Kidney (tissue), 14 donors: ENCODE measurements around the gene DNM3. TPM values are rescaled to one million over a fixed set of nuclear protein-coding genes. Genes with fewer than 3 reads are reported as not detected.
A peak's percentile ranks its signal among the peaks of the same experiment; 100 is the strongest.

ENCODE experiments used
- DNase-seq, 5 donors: peaks; one replicate each; pipeline ENCODE4 v3.0.0-alpha.2; 2013 to 2020
- FAIRE-seq: peaks from 2 replicates; lab custom pipeline; 2012; peaks lifted over from hg19 to GRCh38; lab: Jason Lieb, UNC
- H3K27ac ChIP-seq, 2 donors: one replicate each; pipeline ENCODE4 v1.7.0; 2013; ENCODE audit warnings: low read depth in 2 of 2, low read length in 2 of 2, inconsistent platforms in 1 of 2
- H3K27me3 ChIP-seq: one replicate; pipeline ENCODE4 v1.7.1; 2013; ENCODE audit warnings: low read length, inconsistent platforms; ENCODE audit not compliant: control insufficient read depth, insufficient read depth
- H3K36me3 ChIP-seq, 3 donors: one replicate each; pipeline versions ENCODE4 v1.7.0 to v1.7.1; 2013; ENCODE audit warnings: low read length in 3 of 3, control low read depth in 1 of 3, inconsistent platforms in 1 of 3; ENCODE audit not compliant: insufficient read depth in 3 of 3, control insufficient read depth in 2 of 3
- H3K4me1 ChIP-seq, 3 donors: one replicate each; pipeline versions ENCODE4 v1.7.0 to v1.7.1; 2013; ENCODE audit warnings: low read length in 3 of 3, inconsistent platforms in 1 of 3, low read depth in 1 of 3; ENCODE audit not compliant: control insufficient read depth in 2 of 3, insufficient read depth in 2 of 3
- H3K4me3 ChIP-seq, 3 donors: one replicate each; pipeline versions ENCODE4 v1.7.0 to v1.8.1; 2013; ENCODE audit warnings: low read length in 3 of 3, control low read depth in 1 of 3, inconsistent platforms in 1 of 3
- H3K9ac ChIP-seq, 3 donors: one replicate each; pipeline versions ENCODE4 v1.7.0 to v1.7.1; 2013; ENCODE audit warnings: low read length in 3 of 3, control low read depth in 1 of 3, inconsistent platforms in 1 of 3
- H3K9me3 ChIP-seq, 3 donors: one replicate each; pipeline versions ENCODE4 v1.7.0 to v1.7.1; 2013; ENCODE audit warnings: low read length in 3 of 3, control low read depth in 1 of 3, inconsistent platforms in 1 of 3; ENCODE audit not compliant: control insufficient read depth in 2 of 3, insufficient read depth in 1 of 3
- CTCF ChIP-seq: IDR thresholded peaks from 3 replicates; pipeline ENCODE4 v1.5.1; 2012; ENCODE audit warnings: mild to moderate bottlenecking, moderate library complexity, borderline replicate concordance; ENCODE audit not compliant: insufficient read depth; ENCODE audit errors: extremely low read depth
- intact Hi-C: fragments of 100-400 bp; cut with DNase I; formaldehyde crosslinking; loops from one replicate; pipeline ENCODE4 v1.11.1; 2022
- microRNA-seq: library from miRNA; unstranded; fragments of <30 nt; microRNA quantifications from one replicate; pipeline ENCODE4 v1.2.0, GENCODE V29; 2020
- polyA plus RNA-seq: library from polyadenylated mRNA; stranded (reverse); fragments of 350-450 nt; fragmentation: Illumina TruSeq; extraction: RNeasy Lipid Tissue Mini Kit (QIAGEN cat#74804); gene quantifications from one replicate; pipeline ENCODE4 v1.2.3, GENCODE V29; 2014; ENCODE audit warnings: low read depth, low replicate concordance; ENCODE audit not compliant: insufficient read depth
- total RNA-seq: library from RNA; stranded (reverse); fragmentation: NEBNext Ultra II Directional; extraction: Animal tissue kit (Norgen Biotek cat#: 25700); gene quantifications from one replicate; pipeline ENCODE4 v1.2.1, GENCODE V29; 2021
- donor health status: control.
- donor health status: control.
- donor health status: control.
- donor health status: control.
- donor health status: control.
- donor health status: DM: yes; HTN: yes; CAD: no.
- donor health status: Normal renal cell carcinoma (clear cell type).

The DNM3 gene
- total and polyA plus RNA-seq, 2 donors from 2014 or later: 5.9 to 19.1 TPM

DNA sequence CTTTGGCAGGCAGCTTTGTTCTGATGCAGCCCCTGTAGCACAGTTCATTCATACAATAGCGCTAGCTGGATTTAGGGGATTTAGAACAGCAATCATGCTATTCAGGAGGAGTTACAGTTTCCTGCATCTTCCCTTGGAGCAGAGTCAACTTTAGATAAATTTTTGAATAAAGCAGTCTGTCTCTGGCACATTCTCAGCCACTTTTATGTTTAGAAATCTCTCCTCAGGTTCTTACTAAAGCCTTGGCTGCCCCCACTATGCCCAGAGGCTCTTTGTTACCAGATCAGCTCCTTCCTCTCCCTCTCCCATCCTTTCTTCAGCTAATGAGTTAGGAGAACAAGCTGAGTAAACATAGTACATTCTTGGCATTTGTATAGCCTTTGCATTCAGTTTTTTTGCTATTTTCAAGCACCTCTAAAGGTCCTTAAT, 619.6 kb downstream of the DNM3 start:
- intact Hi-C loops: no loop called here
- FAIRE-seq (no peak), DNase-seq (peak in 1 of 5 donors; percentile 18)
- H3K36me3 ChIP-seq: no peaks in the 10 kb centered on the region
- no peak overlapping the region for H3K9ac ChIP-seq
- H3K27me3 ChIP-seq: no peaks in the 10 kb centered on the region
- no peaks in the 10 kb centered on the region for H3K9me3 ChIP-seq
- no peak overlapping the region for H3K27ac ChIP-seq
- no peaks in the 10 kb centered on the region for H3K4me1 ChIP-seq
- no peak overlapping the region for H3K4me3 ChIP-seq
- no peak for TF ChIP-seq CTCF

Small RNA genes within 50 kb of the gene (microRNA-seq; reads per million reads assigned to microRNA genes)
- gene MIR199A2: 14.2 reads per million, percentile 26 among the genes with 10 or more reads in this experiment
- gene MIR3120: not detected

Other genes starting within 250 kb of the DNM3 start
- 0.54 TPM for gene MYOCOS, start 219.3 kb upstream of the DNM3 start, total RNA-seq
- 0.54 TPM for gene MYOCOS, start 219.3 kb upstream of the DNM3 start, polyA plus RNA-seq
- 0.66 TPM for gene MYOC, start 188.8 kb upstream of the DNM3 start, total RNA-seq
- not detected for gene MYOC, start 188.8 kb upstream of the DNM3 start, polyA plus RNA-seq
- gene VAMP4, start 99.4 kb upstream of the DNM3 start, total RNA-seq: 15.3 TPM
- 7.5 TPM for gene VAMP4, start 99.4 kb upstream of the DNM3 start, polyA plus RNA-seq
- 29.0 TPM for gene METTL13, start 59.8 kb upstream of the DNM3 start, total RNA-seq
- 24.5 TPM for gene METTL13, start 59.8 kb upstream of the DNM3 start, polyA plus RNA-seq